ENCODE data around the gene TMEM200A. TPM values are rescaled to one million over a fixed set of nuclear protein-coding genes. Genes with fewer than 3 reads are reported as not detected.

The TMEM200A gene
- total and polyA plus RNA-seq, 2 donors (not counting 3 experiments of a cell fraction or from before 2014, with no cell fraction given) = 0.58 to 0.75 TPM

- BruUV-seq (replicated peaks) = no TSS peak
- ChIA-PET CTCF (interaction anchor here (1.2 kb wide), 1 partner anchor 9 kb away, joined by 3 read pairs; no protein-coding TSS in a partner anchor), POLR2A (no interaction called here)
- Histone ChIP-seq H2AFZ (ENCODE audit: low read depth, low read length) (no peak overlapping the region), H3K4me3 (replicated peaks in 1 of 3; ENCODE audit: insufficient read depth in 1 of 3, low read depth in 1 of 3, low read length in 3 of 3) (no peak overlapping the region), H3K9me1 (replicated peaks; ENCODE audit: control insufficient read depth, extremely low read depth, insufficient read depth, low read length) (no peaks in the 10 kb centered on the region), H3K36me3 (ENCODE audit: control insufficient read depth in 2 of 2, extremely low read depth in 1 of 2, insufficient read depth in 2 of 2, low read length in 2 of 2) (no peaks in the 10 kb centered on the region), H4K20me1 (replicated peaks; ENCODE audit: control insufficient read depth, extremely low read depth, insufficient read depth, low read length) (no peaks in the 10 kb centered on the region), H3K4me1 (ENCODE audit: control insufficient read depth, extremely low read depth, insufficient read depth, low read length) (no peaks in the 10 kb centered on the region), H3K27me3 (ENCODE audit: control insufficient read depth in 2 of 2, insufficient read depth in 2 of 2, low read length in 2 of 2) (no peaks in the 10 kb centered on the region), H3K9ac (replicated peaks; ENCODE audit: extremely low read depth, insufficient read depth, low read length) (no peak overlapping the region), H3K4me2 (ENCODE audit: insufficient read depth, low read length) (no peak overlapping the region), H3K27ac (ENCODE audit: insufficient read depth, low read depth, low read length) (no peak overlapping the region), H3K79me2 (ENCODE audit: control insufficient read depth, insufficient read depth, low read length) (no peaks in the 10 kb centered on the region), H3K9me3 (replicated peaks; ENCODE audit: control insufficient read depth, insufficient read depth, low read length) (no peaks in the 10 kb centered on the region)
- dilution Hi-C loops (cut with MboI; ENCODE audit: extremely low pct_ligation_motif_present, low sequenced_read_pairs) = no loop called here
- TF ChIP-seq MAX (IDR thresholded peaks at IDR 0.05; ENCODE audit: insufficient read depth, insufficient read length) (no peak), POLR2A (IDR thresholded peaks at IDR 0.05; ENCODE audit: low read depth, low read length) (no peak), FOS (IDR thresholded peaks at IDR 0.05; ENCODE audit: borderline replicate concordance, insufficient read depth, low read length) (no peak), POLR2AphosphoS5 (IDR thresholded peaks at IDR 0.05; ENCODE audit: insufficient read depth, low read depth, low read length) (no peak), EZH2 (IDR thresholded peaks at IDR 0.05; ENCODE audit: borderline replicate concordance, low read depth, low read length, severe bottlenecking) (no peak), GATA2 (IDR thresholded peaks at IDR 0.05; ENCODE audit: insufficient read depth, insufficient read length, low read depth, low read length) (no peak), MYC (IDR thresholded peaks at IDR 0.05; ENCODE audit: low read depth, low read length) (no peak), JUN (IDR thresholded peaks at IDR 0.05; ENCODE audit: borderline replicate concordance, insufficient read depth, insufficient read length, low read depth) (no peak)
- TF ChIP-seq, protein P1, sequence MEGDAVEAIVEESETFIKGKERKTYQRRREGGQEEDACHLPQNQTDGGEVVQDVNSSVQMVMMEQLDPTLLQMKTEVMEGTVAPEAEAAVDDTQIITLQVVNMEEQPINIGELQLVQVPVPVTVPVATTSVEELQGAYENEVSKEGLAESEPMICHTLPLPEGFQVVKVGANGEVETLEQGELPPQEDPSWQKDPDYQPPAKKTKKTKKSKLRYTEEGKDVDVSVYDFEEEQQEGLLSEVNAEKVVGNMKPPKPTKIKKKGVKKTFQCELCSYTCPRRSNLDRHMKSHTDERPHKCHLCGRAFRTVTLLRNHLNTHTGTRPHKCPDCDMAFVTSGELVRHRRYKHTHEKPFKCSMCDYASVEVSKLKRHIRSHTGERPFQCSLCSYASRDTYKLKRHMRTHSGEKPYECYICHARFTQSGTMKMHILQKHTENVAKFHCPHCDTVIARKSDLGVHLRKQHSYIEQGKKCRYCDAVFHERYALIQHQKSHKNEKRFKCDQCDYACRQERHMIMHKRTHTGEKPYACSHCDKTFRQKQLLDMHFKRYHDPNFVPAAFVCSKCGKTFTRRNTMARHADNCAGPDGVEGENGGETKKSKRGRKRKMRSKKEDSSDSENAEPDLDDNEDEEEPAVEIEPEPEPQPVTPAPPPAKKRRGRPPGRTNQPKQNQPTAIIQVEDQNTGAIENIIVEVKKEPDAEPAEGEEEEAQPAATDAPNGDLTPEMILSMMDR (IDR thresholded peaks at IDR 0.05; ENCODE audit: extremely low read depth in 1 of 2, insufficient read depth in 1 of 2, low read depth in 1 of 2, low read length in 2 of 2) = no peak
- FAIRE-seq = no peak
- no peak for DNase-seq (ENCODE audit: low read depth, low spot score)
- intact Hi-C loops (cut with micrococcal nuclease) = no loop called here
These were observed 55.8 kb downstream of the TMEM200A start for GRCh38 chr6:130421585-130421984.

Measured in endothelial cell of umbilical vein (primary cell).